GM21723 (cell line): ENCODE data around the gene OAT.

Experiments used
- ATAC-seq: cut with Tn5 transposase; IDR thresholded peaks from one replicate; pipeline ENCODE4 v1.9.1; 2021; ENCODE audit warnings: mild to moderate bottlenecking, moderate library complexity; ENCODE audit not compliant: unreplicated experiment

Gene OAT

DNA sequence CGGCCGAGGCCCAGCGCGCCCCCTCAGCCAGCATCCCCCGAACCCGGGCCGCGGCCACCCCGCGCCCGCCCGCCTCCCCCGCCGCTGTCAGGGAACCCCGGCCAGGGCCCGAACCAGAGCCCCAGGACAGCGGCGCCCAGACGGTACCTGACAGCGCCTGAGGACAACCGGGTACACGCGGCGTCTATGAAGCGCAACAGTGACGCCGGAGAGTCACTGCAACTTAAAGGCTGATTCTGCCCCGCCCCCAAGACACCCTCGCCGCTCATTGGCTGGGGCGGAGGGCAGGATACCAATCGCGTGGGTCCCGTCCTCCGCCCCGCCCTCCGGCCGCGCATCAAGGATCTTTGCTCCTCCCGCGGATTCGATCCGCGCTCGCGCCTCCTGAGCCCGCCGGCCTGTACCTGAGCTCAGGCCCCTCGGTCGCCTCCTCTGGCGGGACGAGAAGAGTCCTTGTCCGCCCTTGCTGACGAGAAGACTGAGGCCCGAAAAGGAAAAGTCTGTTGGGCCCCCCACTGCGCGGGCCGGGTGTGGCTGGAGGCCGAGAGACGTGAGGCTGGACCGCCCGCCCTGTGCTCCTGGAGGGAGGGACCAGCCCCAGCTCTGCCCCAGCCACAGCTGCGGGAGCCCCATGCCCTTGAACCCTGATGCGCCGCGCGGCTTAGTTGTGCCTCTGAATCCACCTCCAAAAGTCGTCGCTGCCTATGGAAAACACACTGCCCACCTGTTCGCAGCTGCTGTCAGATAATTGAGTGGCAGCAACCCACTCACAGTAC lies at the start of gene OAT:
TSS of gene OAT (minus strand) at position 198 of the 776 bp plus-strand sequence. CDS start 6,752 bp downstream, outside the sequence.
- peak; percentile 98 for ATAC-seq

DNA sequence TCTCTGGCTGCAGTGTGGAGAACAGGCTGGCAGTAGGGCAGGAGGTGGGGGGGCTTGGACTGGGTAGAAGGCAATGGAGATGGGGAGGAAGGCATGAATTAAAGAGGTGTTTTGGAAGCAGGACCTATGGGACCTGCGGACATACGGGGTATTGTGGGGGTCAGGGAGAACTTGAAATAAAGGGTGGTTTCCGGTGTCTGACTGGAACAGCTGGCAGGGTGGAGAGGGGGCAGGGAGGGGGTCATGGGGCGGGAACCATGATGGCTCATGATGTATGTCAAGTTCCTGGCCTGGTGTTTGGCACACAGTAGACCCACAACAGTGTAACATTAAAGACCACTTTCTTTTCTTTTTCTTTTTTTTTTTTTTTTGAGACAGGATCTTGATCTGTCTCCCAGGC lies 48.4 kb upstream of the OAT start:
- ATAC-seq = no peak

DNA sequence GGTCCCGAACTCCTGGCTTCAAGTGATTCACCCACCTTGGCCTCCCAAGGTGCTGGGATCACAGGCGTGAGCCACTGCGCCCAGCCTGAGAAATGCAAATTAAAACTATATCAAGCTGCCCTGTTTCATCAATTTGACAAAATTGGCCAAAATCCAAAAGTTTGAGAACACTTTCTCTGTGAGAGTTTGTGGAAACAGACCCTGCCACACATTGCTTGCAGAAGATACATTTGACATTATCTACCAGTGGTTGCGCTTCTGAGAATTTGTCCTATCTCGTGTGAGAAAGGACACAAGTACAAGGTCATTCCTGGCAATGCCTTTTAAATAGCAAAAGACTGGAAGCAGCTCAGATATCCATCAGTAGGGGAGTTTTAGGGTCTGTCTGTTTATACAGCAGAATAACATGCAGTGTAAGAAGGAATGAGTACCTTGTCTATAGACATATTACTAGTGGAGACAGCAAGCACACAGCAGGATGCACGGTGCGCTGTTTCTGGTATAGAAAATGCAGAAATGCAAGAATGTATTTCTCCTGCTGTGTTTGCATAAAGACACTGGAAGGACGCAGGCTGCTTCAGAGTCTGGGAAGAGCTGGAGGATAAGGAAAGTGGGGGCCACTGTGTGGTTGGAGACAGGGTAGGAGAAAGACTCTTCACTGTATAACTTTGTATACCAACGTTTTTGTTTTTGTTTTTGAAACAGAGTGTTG lies 47.2 kb upstream of the OAT start:
- no peak for ATAC-seq

DNA sequence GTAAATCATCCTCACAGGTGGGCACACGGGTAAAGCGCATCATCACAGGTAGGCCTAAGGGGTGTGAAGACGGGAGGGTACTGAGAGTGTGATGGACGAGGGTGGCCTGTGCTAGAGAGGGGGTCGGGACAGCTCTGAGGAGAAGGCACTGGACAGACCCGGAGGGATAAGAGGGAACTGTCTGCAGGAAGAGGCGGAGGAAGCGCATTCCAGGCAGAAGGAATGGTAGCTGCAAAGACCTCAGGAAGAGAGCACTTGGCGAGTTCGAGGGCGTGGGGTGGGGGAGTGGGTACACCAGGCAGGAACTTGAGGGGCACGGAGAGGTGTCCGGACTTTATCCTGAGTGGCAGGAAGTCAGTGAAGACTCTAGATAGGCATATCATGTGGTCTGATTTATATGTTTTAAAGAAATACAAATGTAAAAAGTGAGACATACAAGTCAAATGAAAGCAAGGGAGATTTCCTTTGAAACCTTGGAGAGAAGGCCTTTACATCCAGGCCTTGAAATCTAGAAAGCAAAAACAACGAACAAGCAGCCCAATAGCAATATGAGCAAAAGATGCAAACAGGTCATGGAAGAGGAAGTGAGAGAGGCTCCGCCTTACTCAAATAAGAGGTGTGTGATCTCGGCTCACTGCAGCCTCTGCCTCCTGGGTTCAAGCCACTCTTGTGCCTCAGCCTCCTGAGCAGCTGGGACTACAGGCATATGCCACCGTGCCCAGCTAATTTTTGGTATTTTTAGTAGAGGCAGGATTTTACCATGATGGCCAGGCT lies 46.5 kb upstream of the OAT start:
- ATAC-seq = peak; percentile 39

DNA sequence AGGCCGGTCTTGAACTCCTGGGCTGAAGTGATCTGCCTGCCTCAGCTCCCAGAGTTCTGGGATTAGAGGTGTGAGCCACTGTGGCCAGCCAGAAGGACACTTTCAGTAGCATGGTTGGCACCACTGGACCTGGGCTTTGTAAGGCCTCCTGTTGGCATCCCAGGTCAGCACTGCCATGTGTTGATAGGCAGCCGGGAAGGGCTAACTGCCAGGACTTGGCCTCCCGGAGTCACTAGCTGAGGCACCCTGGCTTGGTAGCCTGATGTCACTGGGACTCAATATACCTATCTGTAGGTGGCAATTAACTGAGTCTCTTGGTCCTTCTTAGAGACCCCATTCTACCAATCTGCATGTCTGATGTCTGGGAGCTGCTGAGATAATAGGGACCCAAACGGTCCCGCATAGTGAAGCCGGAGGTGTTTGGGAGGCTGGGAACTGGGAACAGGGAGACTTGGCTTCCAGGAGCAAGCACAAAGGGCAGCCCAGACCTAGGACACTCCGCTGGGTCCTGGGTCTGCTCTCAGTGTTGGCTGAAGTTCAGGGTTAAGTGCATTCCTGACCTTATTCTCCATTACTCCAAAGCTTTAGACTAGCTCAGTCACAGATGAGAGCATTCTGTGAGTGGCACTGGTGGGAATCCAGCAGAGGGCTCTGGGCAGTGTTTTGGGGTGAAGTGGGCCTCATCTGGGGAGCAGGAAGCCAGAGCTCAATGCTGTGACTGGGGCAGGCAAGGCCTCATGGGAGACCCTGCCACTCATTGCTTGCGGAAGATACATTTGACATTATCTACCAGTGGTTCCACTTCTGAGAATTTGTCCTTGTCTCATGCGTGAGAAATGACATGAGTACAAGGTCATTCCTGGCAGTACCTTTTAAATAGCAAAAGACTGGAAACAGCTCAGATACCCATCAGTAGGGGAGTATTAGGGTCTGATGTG lies 45.6 kb upstream of the OAT start:
- ATAC-seq = no peak

DNA sequence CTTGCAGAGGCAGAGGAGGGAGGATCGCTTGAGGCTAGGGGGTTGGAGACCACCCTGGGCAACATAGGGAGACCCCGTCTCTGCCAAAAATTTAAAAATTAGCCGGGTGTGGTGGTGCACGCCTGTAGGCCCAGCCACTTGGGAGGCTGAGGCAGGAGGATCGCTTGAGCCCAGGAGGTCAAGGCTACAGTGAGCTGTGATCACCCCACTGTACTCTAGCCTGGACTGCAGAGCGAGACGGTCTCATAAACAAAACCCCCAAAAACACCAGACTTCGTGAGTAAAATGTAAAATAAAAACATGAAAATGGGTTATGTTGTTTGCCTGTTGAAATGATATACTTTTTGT lies 43.6 kb upstream of the OAT start:
- no peak for ATAC-seq

DNA sequence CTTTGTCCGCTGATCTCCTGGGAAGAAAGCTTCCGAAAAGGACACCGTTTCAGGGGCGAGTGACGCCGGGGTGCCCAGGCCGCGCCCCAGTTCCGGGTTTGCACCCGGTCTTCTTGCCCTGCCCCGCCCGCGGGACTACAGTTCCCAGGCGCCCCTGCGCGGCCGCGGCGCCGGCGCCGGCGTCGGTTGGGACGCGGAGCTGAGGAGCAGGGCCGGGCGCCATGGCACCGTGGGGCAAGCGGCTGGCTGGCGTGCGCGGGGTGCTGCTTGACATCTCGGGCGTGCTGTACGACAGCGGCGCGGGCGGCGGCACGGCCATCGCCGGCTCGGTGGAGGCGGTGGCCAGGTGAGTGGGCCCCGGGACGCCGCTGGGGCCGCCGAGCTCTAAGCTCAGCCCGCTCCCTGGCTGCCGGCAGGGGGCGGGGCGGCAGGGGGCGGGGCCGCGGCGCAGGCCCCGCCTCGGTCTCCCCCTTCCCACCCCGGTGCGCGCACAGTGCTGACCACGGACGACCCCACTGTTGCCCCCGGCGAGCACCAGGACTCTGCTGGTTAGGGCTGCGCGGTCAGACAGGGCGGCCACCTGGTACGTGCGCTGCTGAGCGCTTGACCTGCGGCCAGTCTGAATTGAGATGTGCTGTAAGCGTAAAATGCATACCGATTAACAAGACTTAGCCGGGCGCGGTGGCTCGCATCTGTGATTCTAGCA lies 43.1 kb upstream of the OAT start, which contains the start of gene LHPP:
TSS of gene LHPP (plus strand) at position 182 of the 706 bp plus-strand sequence. CDS start at position 222, 40 bp downstream.
- ATAC-seq = peak; percentile 99

DNA sequence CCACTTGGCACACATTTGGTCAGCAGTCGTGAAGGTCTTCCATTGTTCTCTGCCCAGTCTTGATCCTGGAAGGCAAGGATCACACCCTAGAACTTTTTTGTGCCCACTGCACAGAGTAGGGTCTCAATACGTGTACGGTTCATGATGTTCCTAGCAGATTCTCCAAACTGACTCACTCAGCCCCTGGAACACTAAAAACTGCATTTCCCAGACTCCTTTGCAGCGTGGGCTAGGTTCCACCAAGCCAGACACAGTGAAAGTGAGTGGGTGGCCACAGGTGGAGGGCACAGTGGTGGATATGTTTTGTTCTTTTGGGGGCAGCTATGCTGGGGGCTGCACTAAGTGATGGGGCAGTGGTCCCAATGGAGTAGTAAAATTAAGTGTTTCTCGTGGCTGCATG lies 41.4 kb upstream of the OAT start:
- no peak for ATAC-seq

DNA sequence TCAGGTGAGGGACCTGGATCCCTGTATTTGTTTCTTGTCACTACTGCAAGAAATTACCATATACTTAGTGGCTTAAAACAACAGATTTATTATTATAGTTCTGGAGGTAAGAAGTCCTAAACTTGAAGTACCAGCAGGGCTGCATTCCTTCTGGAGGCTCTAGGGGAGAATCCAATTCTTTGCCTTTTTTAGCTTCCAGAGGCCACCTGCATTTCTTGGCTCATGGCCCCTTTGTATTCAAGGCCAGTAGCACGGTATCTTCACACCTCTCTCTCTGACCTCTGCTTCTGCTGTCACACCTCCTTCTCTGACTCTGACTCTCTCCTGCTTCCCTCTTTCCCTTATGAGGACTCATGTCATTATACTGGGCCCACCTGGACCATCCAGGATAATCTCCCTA lies 40.7 kb upstream of the OAT start:
- ATAC-seq = no peak

DNA sequence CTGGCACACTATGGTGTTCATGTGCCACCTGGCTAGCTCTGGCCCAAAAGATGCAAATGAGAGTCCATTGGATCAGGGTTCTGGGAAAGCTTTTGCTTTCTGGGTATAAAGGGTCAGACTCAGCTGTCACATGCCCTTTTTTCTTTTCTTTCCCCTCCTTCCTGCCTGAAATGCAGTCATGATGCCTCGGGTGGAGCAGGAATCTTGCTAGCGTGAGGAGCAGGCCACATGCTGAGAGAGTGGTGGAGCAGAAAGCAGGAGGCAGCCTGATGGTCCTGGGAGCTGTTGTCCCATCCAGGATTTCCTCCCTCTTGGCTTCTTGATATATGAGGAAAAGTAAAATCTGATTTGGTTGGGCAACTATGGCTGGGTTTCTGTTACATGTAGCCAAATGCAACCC lies 40.2 kb upstream of the OAT start:
- no peak for ATAC-seq

DNA sequence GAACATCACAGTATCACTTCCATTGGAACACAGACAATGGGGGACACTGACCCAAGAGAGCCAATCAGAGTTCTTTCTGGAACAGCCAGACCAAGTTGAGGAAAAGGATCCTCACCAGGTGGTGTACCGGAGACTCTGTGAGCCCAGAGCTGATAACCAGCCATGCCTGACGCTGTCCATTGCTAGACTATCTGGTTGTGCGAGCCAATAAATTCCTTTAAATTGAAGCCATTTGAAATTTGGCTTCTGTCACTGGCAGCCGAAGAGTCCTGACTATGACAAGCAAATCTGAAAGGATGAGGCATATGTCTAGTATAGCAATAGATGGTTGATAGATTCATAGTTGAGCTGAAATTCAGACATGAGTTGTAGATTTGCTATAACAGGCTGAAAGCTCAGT lies 39.8 kb upstream of the OAT start:
- ATAC-seq = no peak

DNA sequence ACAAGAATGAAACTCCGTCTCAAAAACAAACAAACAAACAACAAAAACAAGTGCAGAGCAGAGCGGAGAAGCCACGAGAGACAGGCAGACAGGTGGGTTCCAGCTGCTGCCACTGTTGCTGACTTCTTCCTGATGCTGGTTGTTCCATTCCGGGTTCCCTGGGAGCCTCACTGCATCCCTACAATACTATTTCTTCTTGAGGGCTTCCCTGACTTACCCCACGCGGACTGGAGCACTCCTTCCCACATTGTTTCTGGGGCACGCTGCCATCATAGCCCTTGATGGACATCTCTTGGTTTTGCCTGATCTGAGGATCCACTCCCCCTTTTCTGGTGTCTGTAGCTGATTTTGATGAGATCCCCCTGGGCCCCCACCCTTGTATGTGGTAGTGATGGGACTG lies 36.7 kb upstream of the OAT start:
- no peak for ATAC-seq

DNA sequence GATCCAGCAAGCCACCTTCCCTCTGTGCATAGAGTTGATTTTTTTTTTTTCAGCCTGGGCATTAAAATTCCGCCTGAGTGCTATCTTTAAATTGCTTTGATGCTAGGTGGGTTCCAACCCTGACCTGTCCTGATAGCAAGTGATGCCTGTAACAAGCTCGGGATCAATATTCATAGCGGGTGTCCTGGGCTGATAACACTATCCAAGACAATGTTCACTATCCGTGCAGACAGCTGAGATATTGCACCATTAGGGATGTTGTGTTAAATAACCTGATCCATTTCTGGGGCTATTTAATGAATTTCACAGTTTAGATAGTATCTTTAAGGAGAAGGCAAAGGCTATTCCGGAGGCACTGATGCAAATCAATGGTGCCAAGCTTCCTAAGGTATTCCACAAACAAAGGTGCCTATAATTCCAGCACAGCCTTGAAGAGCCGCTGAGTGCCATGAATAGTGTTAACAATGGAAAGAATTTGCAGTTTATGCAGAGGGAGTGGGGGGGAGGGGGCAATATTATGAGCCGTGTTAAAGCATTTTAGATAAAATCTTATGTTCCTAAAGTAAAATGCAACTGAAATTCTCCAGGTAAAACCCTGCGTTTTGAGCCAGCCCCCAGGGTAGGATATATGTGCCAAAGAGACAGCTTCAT lies 35.4 kb upstream of the OAT start:
- ATAC-seq = no peak

DNA sequence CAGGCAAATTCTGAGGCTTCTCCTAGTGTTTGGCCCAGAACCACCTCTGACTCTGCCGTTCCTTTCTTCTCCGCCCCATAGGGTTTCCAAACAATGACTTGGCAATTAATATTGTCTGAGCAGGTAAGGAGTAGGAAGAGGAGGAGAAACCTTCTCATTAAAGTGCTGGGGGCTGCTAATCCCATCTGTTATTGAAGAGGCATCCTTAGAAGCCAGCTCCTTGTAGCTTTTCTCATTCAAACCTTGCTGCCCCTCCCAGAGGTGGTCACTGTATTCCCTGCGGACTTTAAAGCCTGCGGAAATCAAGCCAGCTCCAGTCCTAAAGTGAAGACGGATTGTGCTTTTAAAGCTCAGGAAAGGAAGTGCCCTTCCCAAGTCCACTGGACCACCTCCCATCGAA lies 32.6 kb upstream of the OAT start:
- no peak for ATAC-seq

DNA sequence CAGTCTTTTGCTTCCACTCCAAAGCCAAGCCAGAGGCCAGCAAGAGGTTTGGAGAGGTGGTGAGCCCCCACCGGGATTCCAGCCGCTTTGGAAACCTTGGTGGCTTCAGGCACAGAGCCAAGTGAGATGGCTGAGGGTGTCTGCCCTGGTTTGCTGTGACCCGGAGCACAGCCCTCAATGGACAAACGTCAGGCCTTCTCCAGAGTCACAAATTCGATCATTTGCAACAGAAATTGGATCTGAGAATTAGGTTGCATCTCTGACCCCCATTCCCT lies 32.0 kb upstream of the OAT start:
- ATAC-seq = no peak

DNA sequence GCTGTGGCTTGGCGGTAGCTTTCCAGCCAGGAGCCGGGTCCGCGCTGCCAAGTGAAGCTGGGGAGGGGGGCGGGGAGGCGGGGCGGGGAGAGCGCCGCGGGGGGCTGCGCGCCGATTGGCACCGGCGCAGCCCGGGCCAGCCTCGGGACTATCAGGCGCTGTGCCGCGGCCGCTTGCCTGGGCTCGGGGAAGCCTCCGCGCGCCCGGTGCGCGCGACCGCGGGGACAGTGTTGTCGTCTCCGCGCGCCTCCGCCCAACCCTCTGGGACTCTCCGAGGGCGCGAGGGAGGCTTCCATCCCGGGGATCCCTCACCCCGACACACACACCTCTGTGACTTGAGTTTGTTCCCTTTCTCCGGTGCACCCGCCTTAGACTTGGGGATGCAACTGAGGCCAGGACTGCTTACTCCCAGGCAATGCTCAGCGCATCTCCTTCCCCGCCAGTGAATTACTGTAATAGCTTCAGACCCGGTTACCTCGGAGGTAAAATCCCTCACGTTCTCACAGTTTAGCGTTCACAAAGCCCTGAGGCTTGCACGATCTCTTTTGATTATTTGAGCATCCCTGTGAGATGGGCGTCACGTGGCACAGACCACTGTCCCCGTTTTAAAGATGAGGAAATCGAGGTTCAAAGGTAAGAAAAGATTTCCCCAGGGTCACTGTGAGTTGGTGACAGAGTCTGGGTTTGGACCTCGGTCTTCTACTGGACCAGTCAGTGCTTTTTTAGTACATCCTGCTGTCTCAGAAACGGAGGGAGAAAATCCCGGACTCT lies 31.5 kb upstream of the OAT start, which contains the start of gene NKX1-2:
TSS of gene NKX1-2 (minus strand) at position 24 of the 771 bp plus-strand sequence. CDS start 92 bp downstream, outside the sequence.
- no peak for ATAC-seq

DNA sequence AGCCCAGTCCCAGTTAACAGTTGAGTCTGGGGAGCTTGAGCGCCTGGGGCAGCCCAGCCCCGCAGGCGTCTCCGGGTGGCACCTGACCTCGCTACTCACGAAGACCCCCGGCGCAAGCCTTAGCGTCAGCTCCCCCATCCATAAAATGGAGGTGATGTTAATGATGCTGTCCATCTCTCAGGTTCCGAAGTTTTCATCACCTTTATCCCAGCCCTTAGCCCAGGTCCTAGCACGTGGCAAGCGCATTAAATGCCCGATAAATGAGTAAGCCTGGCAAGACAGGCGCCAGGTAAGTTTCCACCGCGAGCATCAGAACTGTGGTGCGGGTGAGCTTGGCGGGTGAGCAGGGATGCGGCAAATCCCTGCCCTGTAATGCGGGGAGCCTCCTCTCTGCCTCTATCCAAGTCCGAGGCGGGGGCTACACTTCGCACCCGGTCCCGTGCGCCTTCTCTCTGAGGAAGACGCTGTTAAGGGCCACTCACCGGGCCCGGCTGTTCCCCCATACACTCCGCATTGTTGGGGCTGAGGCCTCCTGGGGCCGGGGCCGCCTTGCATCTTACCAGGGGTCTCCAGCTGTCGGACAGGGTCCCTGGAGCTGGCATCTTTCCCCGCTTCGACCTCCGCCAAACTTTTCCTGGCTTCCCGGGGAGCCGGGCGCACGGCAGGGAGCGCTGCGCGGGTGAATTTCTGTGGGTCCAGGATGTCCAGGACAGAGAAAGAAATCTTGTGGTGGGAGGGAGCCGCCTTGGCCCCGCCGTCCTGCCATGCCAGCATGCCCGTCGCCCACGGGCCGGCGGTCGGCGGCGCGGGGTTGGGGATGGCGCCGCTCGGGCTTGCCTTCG lies 30.7 kb upstream of the OAT start:
- no peak for ATAC-seq

DNA sequence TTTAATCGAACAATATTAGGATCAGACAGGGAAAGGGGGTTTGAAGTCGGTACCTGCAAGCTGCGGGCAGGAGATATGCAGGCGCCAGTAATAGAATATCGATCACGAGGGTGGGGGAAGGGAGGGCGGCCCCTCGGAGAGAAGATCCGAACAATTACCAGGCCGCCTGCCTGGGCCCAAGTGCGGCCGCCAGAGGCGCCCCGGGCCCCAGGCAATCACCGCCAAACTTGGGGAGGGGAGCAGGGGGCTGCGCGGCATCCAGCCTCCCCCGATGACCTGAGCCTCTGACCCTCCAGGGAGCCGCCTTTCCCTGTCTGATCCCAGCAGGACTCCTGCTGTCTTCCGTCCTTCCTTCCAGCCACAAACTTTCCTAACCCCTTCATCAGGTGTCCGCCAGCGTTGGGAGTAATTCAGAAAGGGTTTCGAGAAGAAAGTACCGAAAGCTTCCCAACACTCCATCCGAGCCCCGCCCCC lies 30.0 kb upstream of the OAT start:
- no peak for ATAC-seq
